ENCODE data around the gene TRAF2. TPM values are rescaled to one million over a fixed set of nuclear protein-coding genes. Genes with fewer than 3 reads are reported as not detected.

TRAF2 gene
- total RNA-seq, 1 experiment from 2014 or later: 11.5 TPM

DNA sequence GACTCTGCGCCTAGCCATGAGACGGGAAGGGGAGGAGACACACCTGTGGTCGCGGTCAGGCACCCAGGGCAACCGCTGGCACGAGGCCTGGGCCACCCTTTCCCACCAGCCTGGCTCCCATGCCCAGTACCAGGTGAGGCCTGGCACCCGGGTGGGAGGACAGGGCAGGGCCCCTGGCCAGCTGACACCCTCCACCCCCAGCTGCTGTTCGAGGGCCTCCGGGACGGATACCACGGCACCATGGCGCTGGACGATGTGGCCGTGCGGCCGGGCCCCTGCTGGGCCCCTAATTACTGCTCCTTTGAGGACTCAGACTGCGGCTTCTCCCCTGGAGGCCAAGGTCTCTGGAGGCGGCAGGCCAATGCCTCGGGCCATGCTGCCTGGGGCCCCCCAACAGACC lies 29.1 kb upstream of the TRAF2 start:
- Histone ChIP-seq H3K4me1 (ENCODE audit: insufficient read depth, low read length) (no peaks in the 10 kb centered on the region), H3F3A (ENCODE audit: low read length, unreplicated experiment) (no peaks in the 10 kb centered on the region), H4K20me1 (ENCODE audit: low read length) (no peaks in the 10 kb centered on the region), H3K27me3 (ENCODE audit: low read length) (no peaks in the 10 kb centered on the region), H3K9me2 (replicated peaks; ENCODE audit: low read length) (no peaks in the 10 kb centered on the region), H3K27ac (ENCODE audit: low read length) (no peak overlapping the region), H3K4me2 (ENCODE audit: low read length) (no peak overlapping the region), H3K79me2 (ENCODE audit: low read length) (no peaks in the 10 kb centered on the region), H3K9me3 (ENCODE audit: low read length) (no peaks in the 10 kb centered on the region), H3K36me3 (ENCODE audit: low read depth, low read length) (no peaks in the 10 kb centered on the region; the same call in 1 of the 2 replicates), H3K4me3 (ENCODE audit: low read length) (no peak overlapping the region), H2AFZ (ENCODE audit: low read length) (no peak overlapping the region), H3K9ac (ENCODE audit: low read length) (no peak overlapping the region)
- BruUV-seq (replicated peaks): no TSS peak
- no peak for TF ChIP-seq EZH2phosphoT487 (IDR thresholded peaks at IDR 0.05; ENCODE audit: borderline replicate concordance, low read length)
- no peak for TF ChIP-seq EZH2 (IDR thresholded peaks at IDR 0.05; ENCODE audit: low read length, unreplicated experiment)
- TF ChIP-seq, protein P1, sequence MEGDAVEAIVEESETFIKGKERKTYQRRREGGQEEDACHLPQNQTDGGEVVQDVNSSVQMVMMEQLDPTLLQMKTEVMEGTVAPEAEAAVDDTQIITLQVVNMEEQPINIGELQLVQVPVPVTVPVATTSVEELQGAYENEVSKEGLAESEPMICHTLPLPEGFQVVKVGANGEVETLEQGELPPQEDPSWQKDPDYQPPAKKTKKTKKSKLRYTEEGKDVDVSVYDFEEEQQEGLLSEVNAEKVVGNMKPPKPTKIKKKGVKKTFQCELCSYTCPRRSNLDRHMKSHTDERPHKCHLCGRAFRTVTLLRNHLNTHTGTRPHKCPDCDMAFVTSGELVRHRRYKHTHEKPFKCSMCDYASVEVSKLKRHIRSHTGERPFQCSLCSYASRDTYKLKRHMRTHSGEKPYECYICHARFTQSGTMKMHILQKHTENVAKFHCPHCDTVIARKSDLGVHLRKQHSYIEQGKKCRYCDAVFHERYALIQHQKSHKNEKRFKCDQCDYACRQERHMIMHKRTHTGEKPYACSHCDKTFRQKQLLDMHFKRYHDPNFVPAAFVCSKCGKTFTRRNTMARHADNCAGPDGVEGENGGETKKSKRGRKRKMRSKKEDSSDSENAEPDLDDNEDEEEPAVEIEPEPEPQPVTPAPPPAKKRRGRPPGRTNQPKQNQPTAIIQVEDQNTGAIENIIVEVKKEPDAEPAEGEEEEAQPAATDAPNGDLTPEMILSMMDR (conservative IDR thresholded peaks at IDR 0.05; ENCODE audit: low read depth, low read length): no peak
- ChIA-PET POLR2A (ENCODE audit: unreplicated experiment) (no interaction called here), CTCF (no interaction called here)
- ATAC-seq: no peak
- no peak for DNase-seq
- intact Hi-C loops (cut with micrococcal nuclease): no loop called here

GRCh38 chr9:136857581-136858412 lies 28.5 kb upstream of the TRAF2 start:
- no peak overlapping the region for H3K9ac ChIP-seq (ENCODE audit: low read length)
- no peaks in the 10 kb centered on the region for H3K27me3 ChIP-seq (ENCODE audit: low read length)
- BruUV-seq (replicated peaks): no TSS peak
- no peaks in the 10 kb centered on the region for H3K4me1 ChIP-seq (ENCODE audit: insufficient read depth, low read length)
- ChIA-PET CTCF (no interaction called here), POLR2A (ENCODE audit: unreplicated experiment) (interaction anchor here (0.7 kb wide), 1 partner anchor 61 kb away, joined by 3 read pairs; the partner anchor contains the start of gene CCDC183)
- H3K36me3 ChIP-seq (ENCODE audit: low read depth, low read length): peaks cover 1% of the 10 kb centered on the region; the same call in 1 of the 2 replicates
- no peaks in the 10 kb centered on the region for H3K9me3 ChIP-seq (ENCODE audit: low read length)
- no peak overlapping the region for H3K4me2 ChIP-seq (ENCODE audit: low read length)
- DNase-seq (no peak), ATAC-seq (no peak)
- no peak overlapping the region for H3K27ac ChIP-seq (ENCODE audit: low read length)
- no peaks in the 10 kb centered on the region for H4K20me1 ChIP-seq (ENCODE audit: low read length)
- no peak overlapping the region for H2AFZ ChIP-seq (ENCODE audit: low read length)
- H3K79me2 ChIP-seq (ENCODE audit: low read length): no peaks in the 10 kb centered on the region
- no peak for TF ChIP-seq EZH2phosphoT487 (IDR thresholded peaks at IDR 0.05; ENCODE audit: borderline replicate concordance, low read length)
- TF ChIP-seq, protein P1 (conservative IDR thresholded peaks at IDR 0.05; ENCODE audit: low read depth, low read length): no peak
- no peak for TF ChIP-seq EZH2 (IDR thresholded peaks at IDR 0.05; ENCODE audit: low read length, unreplicated experiment)
- intact Hi-C loops (cut with micrococcal nuclease): no loop called here
- no peaks in the 10 kb centered on the region for H3K9me2 ChIP-seq (replicated peaks; ENCODE audit: low read length)
- H3K4me3 ChIP-seq (ENCODE audit: low read length): no peak overlapping the region
- H3F3A ChIP-seq (ENCODE audit: low read length, unreplicated experiment): no peaks in the 10 kb centered on the region

- Histone ChIP-seq H4K20me1 (ENCODE audit: low read length) (no peaks in the 10 kb centered on the region), H3K36me3 (ENCODE audit: low read depth, low read length) (peaks cover 8% of the 10 kb centered on the region; the same call in 1 of the 2 replicates), H3K27me3 (ENCODE audit: low read length) (no peaks in the 10 kb centered on the region), H3K9me2 (replicated peaks; ENCODE audit: low read length) (no peaks in the 10 kb centered on the region), H3K27ac (ENCODE audit: low read length) (no peak overlapping the region), H3K9me3 (ENCODE audit: low read length) (no peaks in the 10 kb centered on the region), H3K4me3 (ENCODE audit: low read length) (no peak overlapping the region), H2AFZ (ENCODE audit: low read length) (no peak overlapping the region), H3K4me1 (ENCODE audit: insufficient read depth, low read length) (no peaks in the 10 kb centered on the region), H3K4me2 (ENCODE audit: low read length) (no peak overlapping the region), H3K9ac (ENCODE audit: low read length) (no peak overlapping the region), H3F3A (ENCODE audit: low read length, unreplicated experiment) (no peaks in the 10 kb centered on the region), H3K79me2 (ENCODE audit: low read length) (peaks cover under 1% of the 10 kb centered on the region; the same call in 1 of the 2 replicates)
- intact Hi-C loops (cut with micrococcal nuclease): no loop called here
- ChIA-PET CTCF (no interaction called here), POLR2A (ENCODE audit: unreplicated experiment) (no interaction called here)
- no TSS peak for BruUV-seq (replicated peaks)
- DNase-seq (no peak), ATAC-seq (no peak)
- TF ChIP-seq EZH2 (IDR thresholded peaks at IDR 0.05; ENCODE audit: low read length, unreplicated experiment): no peak
- no peak for TF ChIP-seq EZH2phosphoT487 (IDR thresholded peaks at IDR 0.05; ENCODE audit: borderline replicate concordance, low read length)
- TF ChIP-seq, protein P1 (conservative IDR thresholded peaks at IDR 0.05; ENCODE audit: low read depth, low read length): no peak
These were observed 27.9 kb upstream of the TRAF2 start for GRCh38 chr9:136858452-136858843.

Measured in PC-3 (cell line).